ENCODE results near the gene ADH7. TPM values are rescaled to one million over a fixed set of nuclear protein-coding genes. Genes with fewer than 3 reads are reported as not detected.

Gene ADH7
- total and polyA plus RNA-seq, 9 of the 15 experiments (the other 6 are each of a cell fraction or from before 2014, with no cell fraction given) = not detected

DNA sequence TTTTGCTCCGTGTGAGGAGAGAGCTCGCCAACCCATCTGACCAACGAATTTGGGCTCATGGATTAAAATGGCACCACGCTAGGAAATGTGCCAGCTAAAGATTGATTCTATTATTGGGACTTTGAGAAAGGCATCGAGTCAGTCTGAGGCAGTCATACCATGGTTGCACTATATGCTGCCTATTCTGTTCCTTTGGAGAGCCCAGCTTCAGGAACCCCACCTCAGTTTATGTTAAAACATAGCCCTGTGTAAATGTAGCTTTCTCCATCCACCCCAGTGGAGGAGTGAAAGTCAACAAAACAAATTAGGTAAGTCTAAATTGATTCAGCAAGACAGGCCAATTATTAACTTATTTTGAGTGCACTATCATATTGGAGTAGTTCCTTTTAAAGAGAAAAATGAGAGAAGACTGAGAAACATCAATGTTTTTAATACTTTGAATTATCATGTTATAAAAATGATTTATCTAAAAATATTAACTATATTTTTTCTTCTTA, 24.5 kb upstream of the ADH7 start:
- no peak for DNase-seq (ENCODE audit: extremely low read depth in 1 of 4, low spot score in 3 of 4)
- Histone ChIP-seq H3K4me2 (ENCODE audit: insufficient read depth, low read length) (no peak overlapping the region), H3K9me1 (ENCODE audit: control insufficient read depth, insufficient read depth, low read length) (no peaks in the 10 kb centered on the region), H3K4me1 (replicated peaks in 1 of 2; ENCODE audit: control insufficient read depth in 2 of 2, insufficient read depth in 2 of 2, low read length in 2 of 2) (no peaks in the 10 kb centered on the region), H3K9me3 (replicated peaks; ENCODE audit: control insufficient read depth, insufficient read depth, low read depth, low read length) (no peaks in the 10 kb centered on the region), H3K4me3 (no peak overlapping the region), H3K27me3 (ENCODE audit: control insufficient read depth in 2 of 2, insufficient read depth in 2 of 2, low read length in 2 of 2) (no peaks in the 10 kb centered on the region), H4K20me1 (replicated peaks; ENCODE audit: control insufficient read depth, insufficient read depth, low read length) (no peaks in the 10 kb centered on the region), H3K79me2 (ENCODE audit: control insufficient read depth, insufficient read depth, low read length) (no peaks in the 10 kb centered on the region), H2AFZ (ENCODE audit: low read depth, low read length) (no peak overlapping the region), H3K9ac (ENCODE audit: insufficient read depth in 1 of 2, low read depth in 2 of 2, low read length in 2 of 2) (no peak overlapping the region), H3K36me3 (ENCODE audit: control insufficient read depth, insufficient read depth, low read length) (no peaks in the 10 kb centered on the region), H3K27ac (ENCODE audit: extremely low read depth, low read depth, low read length) (no peak overlapping the region)
- POLR2A ChIA-PET = no interaction called here
- no TSS peak for BruUV-seq (replicated peaks)
- in situ Hi-C loops (cut with MboI) = no loop called here
- CTCF ChIA-PET (ENCODE audit: low intra/inter-chr PET ratio) = no interaction called here
- ATAC-seq = no peak
- intact Hi-C loops (cut with micrococcal nuclease) = loop anchor here (5.0 to 10.0 kb wide), 4 partner anchors 348 to 992 kb away; partner anchors contain the start of gene METAP1
- FAIRE-seq = no peak
- no peak for TF ChIP-seq MTA3 (IDR thresholded peaks at IDR 0.05; ENCODE audit: borderline replicate concordance)
- WGBS (ENCODE audit: insufficient coverage, low coverage, missing lambda C conversion rate) = 0% methylated on average over 5 of the region's 5 CpGs

DNA sequence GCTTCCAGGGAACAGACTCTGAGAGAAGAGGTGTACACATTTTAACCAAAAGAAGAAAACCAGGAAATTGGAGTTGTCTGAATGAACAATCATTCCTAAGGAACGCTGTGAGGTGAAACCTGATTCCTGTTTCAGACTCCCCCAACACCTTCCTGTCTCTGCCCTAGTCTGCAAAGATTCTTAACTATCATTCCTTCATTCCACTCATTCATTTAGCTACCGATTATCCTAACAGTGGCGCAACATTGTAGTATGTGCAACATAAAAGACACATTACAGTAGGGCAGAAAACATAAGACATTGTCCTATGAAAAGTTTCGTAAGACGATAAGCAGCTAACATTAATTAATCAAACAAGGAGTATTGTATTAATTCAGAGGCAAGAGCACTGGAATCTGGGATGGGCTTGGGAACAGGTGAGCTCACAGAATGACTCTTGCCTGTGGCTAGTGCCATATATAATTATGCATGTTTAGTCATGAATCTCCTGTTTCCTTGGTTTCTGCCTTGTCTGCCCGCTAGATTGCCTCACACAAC, 23.8 kb upstream of the ADH7 start:
- Histone ChIP-seq H3K27me3 (ENCODE audit: control insufficient read depth in 2 of 2, insufficient read depth in 2 of 2, low read length in 2 of 2) (no peaks in the 10 kb centered on the region), H3K4me3 (no peak overlapping the region), H3K4me1 (replicated peaks in 1 of 2; ENCODE audit: control insufficient read depth in 2 of 2, insufficient read depth in 2 of 2, low read length in 2 of 2) (no peaks in the 10 kb centered on the region), H3K79me2 (ENCODE audit: control insufficient read depth, insufficient read depth, low read length) (no peaks in the 10 kb centered on the region), H3K36me3 (ENCODE audit: control insufficient read depth, insufficient read depth, low read length) (no peaks in the 10 kb centered on the region), H3K27ac (ENCODE audit: extremely low read depth, low read depth, low read length) (no peak overlapping the region), H2AFZ (ENCODE audit: low read depth, low read length) (no peak overlapping the region), H3K9me1 (ENCODE audit: control insufficient read depth, insufficient read depth, low read length) (no peaks in the 10 kb centered on the region), H3K9me3 (replicated peaks; ENCODE audit: control insufficient read depth, insufficient read depth, low read depth, low read length) (no peaks in the 10 kb centered on the region), H4K20me1 (replicated peaks; ENCODE audit: control insufficient read depth, insufficient read depth, low read length) (no peaks in the 10 kb centered on the region), H3K4me2 (ENCODE audit: insufficient read depth, low read length) (no peak overlapping the region), H3K9ac (ENCODE audit: insufficient read depth in 1 of 2, low read depth in 2 of 2, low read length in 2 of 2) (no peak overlapping the region)
- intact Hi-C loops (cut with micrococcal nuclease) = no loop called here
- ChIA-PET CTCF (ENCODE audit: low intra/inter-chr PET ratio) (interaction anchor here (0.7 kb wide), 1 partner anchor 205 kb away, joined by 3 read pairs; no protein-coding TSS in a partner anchor), POLR2A (no interaction called here)
- ATAC-seq (no peak), DNase-seq (ENCODE audit: extremely low read depth in 1 of 4, low spot score in 3 of 4) (no peak), FAIRE-seq (no peak)
- WGBS (ENCODE audit: insufficient coverage, low coverage, missing lambda C conversion rate) = 0% methylated on average over 6 of the region's 6 CpGs
- in situ Hi-C loops (cut with MboI) = no loop called here
- no TSS peak for BruUV-seq (replicated peaks)
- TF ChIP-seq NRF1 (conservative IDR thresholded peaks at IDR 0.05 in 1 of 2, IDR thresholded peaks at IDR 0.05 in 1 of 2) = no peak
- no peak for TF ChIP-seq ZKSCAN1 (IDR thresholded peaks at IDR 0.05; ENCODE audit: low read depth, low read length)
- TF ChIP-seq ZFPM2 (CRISPR knock-in tag; IDR thresholded peaks at IDR 0.05) = no peak
- no peak for TF ChIP-seq HEY1 (CRISPR knock-in tag; IDR thresholded peaks at IDR 0.05; ENCODE audit: borderline replicate concordance)
- no peak for TF ChIP-seq NFE2L1 (tag; IDR thresholded peaks at IDR 0.05; ENCODE audit: borderline replicate concordance, low read depth)
- no peak for TF ChIP-seq DDX20 (tag; IDR thresholded peaks at IDR 0.05; ENCODE audit: low read depth)
- no peak for TF ChIP-seq ZNF212 (CRISPR knock-in tag; IDR thresholded peaks at IDR 0.05)
- no peak for TF ChIP-seq NKRF (IDR thresholded peaks at IDR 0.05; ENCODE audit: borderline replicate concordance)
- TF ChIP-seq NR2C2 (CRISPR knock-in tag; IDR thresholded peaks at IDR 0.05) = no peak
- no peak for TF ChIP-seq NR2C2 (tag; IDR thresholded peaks at IDR 0.05)
- no peak for TF ChIP-seq NBN (IDR thresholded peaks at IDR 0.05; ENCODE audit: low read depth)
